8988T (cell line): ENCODE results near the gene TNRC18.
"Not testable (repeated sequence)": the region's sequence is repeated elsewhere in the genome, so short reads cannot be mapped to it uniquely, and the experiment has no call there.

ENCODE experiments used
- DNase-seq: peaks from one replicate; pipeline ENCODE4 v3.0.0; 2011

The TNRC18 gene

DNA sequence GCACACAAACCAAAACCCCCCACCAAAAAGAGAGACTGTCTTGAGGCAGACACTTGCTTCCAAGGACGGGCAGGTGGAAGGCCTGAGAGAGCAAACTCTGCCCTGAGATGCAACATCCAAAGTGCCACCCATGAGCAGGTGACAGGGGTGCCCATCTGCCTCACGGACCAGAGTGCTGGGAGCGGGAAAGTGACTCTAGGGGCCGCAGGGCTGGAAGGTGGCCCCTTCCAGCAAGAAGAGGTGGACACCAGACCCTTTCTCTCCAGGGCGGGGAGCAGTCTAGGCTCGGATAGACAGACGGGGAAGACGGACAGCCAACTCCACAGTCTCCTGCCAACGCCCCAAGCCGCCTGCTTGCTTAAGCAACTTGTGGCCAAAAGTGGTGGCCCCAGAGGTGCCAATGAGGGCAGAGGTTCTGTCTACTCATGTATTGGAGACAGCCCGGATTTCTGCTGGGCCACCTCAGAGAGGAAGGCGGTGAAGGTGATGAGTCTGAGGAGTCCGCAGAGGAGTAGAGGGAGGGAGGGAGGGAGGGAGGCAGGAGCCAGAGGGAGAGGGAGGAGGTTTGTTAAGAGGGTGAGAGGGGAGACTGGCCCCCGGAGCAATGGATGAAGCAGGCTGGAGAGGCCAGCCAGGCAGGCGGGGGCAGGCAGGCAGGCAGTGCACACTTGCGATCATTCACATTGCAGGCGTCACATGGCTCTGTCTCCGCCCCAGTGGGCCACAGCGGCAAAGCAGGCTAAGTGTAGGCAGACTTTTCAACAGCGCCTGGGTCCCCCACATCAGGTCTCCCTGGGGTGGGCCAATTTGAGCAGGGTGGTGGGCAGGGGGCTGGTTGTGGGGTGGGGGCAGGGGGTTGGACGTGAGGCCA is 75.3 kb downstream of the TNRC18 start:
- DNase-seq = no peak

DNA sequence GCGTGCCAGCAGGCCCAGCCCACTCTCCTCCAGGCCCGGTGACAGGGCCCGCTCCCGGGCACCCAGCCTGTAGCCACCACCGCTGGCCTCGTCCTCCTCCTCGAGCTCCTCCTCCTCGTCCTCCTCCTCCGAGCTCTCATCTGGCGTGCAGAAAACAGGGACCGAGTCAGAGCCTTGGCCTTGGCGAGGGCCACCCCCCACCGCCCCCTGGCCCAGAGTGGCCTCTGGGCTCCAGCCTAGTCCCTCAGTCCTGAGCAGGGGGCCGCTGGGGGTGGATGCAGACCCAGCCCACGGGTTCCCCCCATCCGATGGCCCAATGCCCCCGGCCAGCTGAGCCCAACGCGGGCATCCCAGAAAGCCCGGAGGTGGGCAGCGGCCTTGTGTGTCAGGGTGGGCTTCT is 78.0 kb downstream of the TNRC18 start:
- no peak for DNase-seq

DNA sequence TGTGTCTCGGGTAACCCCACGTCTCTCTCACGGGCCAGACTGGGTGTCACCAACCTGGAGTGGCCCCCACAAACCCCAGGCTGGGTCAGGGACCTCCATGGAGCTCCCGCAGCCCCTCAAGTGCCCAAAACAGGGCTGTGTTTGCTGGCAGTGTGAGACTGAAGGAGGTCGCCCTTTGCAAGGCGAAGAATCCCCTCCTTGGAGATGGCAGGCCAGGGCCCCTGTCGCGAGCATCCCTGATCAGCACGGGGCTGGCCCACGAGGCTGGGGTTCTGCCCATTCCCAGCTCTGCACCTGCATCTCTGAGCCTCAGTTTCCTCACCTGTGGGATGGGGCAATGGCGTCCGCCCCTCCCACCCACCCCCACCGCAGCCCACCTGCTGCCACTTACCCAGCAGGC is 78.5 kb downstream of the TNRC18 start:
- no peak for DNase-seq

DNA sequence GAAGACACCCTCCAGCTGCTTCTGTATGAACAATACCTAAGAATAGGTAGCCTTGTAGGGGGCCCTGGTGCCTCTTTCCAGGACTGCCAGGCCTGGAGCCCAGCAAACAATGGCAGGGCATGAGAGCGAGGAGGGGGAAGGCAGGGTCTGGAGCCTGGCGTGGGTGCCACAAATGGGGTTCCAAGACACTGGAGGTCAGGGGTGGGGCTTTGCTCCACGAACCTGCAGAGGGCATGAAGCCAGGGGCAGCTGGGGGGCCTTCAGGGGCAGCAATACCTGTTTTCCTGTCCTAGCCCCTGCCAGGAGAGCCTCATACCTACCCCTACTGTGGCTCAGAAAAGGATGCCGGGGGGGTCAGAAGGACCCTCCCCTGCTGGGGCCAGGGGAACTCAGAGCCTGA is 79.3 kb downstream of the TNRC18 start:
- DNase-seq = no peak

DNA sequence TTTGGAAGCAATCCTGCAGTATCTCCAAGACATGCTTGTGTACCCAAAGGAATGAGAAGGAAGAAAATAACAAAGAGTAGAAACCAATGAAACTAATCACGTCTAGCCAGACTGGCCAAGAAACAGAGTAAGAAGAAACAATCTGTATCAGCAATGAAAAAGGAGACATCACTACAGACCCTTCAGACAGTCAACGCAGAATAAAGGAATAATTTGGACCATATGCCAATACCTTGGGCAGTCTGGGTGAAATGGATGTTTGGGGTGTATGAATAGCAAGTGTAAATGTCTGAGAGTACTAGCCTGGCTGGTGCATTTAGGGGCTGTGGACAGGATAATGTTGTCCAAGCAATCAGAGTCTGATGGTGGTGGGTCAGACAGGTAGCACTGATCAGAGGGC is 79.8 kb downstream of the TNRC18 start:
- no peak for DNase-seq

DNA sequence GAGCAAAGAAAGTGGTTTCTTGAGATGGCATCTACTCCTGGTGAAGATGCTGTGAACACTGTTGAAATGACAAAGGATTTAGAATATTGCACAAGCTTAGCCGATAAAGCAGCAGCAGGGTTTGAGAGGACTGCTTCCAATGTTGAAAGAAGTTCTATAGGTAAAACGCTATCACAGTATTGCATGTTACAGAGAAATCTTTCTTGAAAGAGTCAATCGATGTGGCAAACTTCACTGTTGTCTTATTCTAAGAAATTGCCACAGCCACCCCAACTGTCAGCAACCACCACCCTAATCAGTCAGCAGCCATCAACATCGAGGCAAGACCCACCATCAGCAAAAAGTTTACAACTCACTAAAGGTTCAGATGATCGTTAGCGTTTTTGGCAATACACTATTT is 81.0 kb downstream of the TNRC18 start:
- DNase-seq = no peak

DNA sequence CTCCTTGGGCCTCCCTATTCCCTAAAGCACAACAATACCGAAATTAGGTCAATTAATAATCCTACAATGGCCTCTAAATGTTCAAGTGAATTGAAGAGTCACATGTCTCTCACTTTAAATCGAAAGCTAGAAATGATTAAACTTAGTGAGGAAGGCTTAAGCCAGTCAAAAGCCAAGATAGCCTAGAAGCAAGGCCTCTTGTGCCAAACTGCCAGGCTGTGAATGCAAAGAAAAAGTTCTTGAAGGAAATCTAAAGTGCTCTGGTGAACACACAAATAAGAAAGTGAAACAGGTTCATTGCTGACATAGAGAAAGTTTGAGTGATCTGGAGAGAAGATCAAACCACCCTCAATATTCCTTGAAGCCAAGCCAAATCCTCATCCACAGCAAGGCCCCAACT is 83.7 kb downstream of the TNRC18 start:
- no peak for DNase-seq

DNA sequence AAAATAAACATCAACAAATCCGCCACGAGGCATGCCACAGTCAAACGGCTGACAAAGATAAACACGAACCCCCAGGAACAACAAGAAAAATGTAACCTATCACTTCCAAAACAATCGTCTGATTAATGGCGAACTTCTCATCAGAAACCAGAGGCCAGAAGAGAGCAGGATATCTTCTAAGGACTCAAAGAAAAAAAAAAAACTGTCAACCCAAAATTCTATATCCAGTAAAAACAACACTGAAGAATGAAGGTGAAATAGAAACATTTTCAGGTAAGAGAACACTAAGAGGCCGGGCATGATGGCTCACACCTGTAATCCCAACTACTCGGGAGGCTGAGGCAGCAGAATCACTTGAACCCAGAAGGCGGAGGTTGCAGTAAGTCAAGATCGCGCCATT is 86.6 kb downstream of the TNRC18 start:
- no peak for DNase-seq

DNA sequence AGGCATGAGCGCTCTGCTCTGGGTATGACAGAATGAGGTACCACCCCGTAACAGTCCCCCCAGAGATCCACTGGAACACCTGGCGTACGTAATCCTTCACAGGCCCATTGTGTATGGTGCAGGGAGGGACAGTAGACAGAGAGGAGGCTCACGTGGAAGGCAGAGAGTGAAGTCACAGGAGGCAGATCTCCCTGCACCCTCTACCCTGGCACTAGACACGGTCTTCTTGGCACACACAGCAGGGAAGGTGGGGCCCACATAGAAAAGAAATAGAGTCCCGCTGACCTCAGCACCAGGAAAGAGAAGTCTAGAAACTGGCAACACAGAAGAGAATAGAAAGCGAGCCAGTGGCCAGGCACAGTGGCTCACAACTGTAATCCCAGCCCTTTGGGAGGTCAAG is 89.0 kb downstream of the TNRC18 start:
- DNase-seq = no peak

DNA sequence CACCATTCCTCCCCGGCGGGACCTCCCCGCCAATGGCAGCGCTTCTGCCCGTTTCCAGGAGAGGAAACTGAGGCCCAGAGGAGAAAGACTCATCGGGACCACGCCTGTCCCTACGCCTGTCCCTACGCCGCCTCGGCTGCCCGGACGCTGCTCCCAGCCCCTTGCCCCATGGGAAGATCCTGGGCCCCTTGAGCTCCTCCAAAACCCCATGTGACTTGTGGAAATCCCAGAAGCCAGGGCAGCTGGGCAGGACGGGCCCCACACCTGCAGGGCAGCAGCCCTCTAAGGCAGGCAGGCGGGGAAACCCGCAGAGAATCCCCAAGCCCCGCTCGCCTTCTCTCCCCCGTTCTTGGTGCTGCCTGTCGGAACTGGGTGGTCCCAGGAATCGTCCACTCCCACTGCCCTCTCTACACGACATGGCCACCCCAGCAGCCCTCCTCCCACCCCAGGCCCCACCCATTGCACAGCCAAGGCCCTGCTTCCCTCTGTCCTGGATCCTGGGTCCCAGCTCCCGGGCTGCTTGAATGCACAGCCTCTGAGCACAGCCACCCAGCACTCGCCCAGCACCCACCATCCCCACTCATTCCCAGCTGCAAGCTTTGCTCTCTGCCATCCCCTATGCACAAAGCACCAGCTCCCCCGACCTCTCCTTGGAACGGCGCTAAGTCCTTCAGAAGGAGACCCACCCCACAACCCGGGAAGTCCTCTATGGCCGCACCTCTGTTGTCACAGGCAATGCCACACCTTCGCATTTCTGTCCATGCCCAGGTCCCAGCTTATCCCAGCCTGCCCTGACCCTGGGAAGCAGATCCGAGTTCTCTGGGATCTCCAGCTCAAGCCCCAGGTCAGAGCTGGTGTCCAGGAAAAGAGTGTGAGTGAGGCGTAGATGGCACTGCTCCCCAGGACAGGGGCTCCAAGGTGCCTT is 90.3 kb downstream of the TNRC18 start:
- DNase-seq = no peak

DNA sequence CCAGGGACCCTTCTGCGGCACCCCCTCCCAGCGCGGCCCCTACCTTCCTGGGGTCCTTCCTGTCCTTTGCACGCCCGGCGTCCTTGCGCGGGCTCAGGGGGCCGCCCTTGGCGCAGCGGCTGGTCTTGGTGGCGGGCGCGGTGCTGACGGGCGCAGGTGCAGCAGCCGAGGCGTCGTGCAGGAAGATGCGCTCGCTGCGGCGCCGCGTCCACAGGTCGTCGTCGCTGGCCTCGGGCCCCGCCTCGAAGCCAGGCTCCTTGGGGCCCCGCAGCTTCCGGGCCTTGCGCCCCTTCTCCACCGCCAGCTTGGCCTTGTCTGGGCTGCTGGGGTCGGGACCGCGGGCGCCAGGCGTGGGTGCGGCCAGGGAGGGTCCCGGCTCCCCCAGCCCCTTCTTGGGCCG is 91.1 kb downstream of the TNRC18 start:
- DNase-seq = no peak

DNA sequence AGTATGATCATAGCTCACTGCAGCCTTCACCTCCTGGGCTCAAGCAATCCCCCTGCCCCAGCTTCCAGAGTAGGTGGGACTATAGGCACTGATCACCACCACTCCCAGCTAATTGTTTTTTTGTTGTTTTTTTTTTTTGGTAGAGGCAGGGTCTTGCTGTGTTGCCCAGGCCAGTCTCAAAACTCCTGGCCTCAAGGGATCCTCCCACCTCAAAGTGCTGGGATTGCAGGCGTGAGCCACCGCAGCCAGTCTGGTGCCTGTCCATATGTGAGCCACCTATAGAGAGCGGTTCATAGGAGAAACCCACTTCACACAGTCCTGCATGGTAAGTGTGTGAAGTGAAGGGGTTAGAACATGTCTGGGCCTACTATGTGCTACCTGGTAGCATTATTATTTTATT is 93.3 kb downstream of the TNRC18 start:
- DNase-seq = no peak

DNA sequence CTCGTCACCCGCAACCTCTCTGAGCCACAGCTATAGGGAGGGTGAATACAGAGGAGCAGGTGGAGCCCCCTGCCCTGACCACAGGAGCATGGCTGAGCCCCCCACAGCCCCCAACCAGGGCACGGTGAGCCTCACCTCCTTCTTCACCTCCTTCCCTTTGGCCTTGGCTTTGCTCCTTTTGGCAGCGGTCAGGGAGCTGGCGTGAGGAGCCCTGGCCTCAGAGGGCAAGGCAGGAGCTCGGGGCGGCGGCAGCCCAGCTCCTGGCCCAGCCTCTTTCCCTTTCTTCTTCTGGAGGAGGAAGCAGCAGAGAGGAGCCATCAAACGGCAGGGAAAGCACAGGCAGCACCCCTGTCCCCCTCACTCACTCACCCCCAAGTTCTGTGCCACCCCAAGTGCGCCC is 98.7 kb downstream of the TNRC18 start:
- no peak for DNase-seq

DNA sequence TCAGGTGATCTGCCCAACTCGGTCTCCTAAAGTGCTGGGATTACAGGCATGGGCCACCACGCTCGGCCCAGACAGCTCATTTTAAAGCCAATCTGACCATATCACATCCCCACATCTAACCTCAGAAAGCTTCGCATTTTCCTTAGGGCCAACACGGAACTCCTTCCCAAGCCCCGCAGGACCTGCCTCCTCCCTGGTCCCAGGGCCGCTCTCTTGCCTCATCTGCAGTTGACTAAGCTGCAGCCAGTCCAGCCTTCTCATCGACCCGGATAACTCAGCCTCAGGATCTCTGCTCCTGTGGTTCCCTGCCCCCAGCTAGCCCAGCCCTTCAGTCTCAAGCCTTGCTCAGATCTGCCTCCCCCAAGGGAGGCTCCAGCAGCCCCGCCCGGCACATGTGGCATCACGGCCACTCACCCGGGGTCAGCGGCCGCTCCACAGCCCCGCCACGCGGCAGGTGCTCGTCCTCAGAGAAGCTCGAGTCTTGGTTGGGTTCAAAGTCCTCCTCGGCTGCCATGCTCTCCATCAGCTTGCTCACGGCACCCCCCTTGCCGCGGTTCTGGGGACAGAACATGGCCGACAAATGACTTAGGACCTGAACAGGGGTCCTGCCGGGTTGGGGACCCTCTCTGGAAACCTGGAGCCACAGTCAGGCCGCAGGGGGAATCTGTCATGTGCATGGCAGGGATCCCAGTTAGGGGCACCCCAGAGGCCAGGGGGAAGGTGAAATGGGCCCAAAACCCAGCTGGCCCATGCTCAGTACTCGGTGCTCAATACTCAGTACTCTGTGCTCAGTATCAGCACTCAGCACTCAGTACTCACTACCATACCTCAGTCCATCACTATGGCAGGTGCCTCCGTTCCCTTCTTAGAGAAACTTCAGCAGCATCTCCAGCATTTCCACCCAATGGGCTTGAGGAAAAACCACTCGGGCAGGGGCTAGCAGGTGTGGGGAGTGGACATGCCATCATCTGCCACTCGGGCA is 99.5 kb downstream of the TNRC18 start:
- not testable (repeated sequence) for DNase-seq

DNA sequence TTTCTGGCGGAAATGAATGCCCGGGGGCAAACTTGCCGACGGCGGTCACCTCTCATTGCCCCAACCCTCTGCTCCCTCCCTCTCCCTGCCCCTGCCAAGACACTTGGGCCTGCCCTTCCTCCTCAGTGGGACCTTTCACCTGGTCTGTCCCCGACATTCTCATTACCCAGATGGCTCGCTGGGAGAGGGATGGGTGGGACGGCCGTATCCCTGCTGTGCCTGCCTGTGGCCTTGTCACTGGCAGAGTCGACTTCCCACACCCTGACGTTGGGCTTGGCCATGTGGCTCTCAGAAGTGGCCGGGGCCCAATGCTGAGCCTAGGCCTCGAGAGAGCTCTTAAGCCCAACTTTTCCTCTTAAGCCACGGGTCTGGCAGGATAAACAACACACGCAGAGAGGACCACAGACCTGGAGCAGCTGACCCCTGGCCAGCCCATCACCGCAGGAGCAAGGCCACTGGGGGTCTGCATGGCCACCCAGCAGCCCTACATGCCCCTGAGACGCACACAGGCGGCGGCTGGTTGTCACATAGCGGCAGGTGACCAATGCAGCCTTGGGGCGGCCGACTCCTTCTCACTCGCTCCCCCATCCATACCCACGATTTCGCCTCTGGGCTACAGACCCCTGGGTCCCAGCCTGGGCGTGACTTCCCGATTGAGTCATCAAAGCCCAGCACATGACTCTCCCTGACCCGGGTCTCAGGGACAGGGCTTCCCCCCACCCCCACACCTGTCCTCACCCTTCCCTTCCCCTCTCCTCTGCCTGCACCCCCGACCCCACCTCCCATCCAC is 100.8 kb downstream of the TNRC18 start:
- no peak for DNase-seq

DNA sequence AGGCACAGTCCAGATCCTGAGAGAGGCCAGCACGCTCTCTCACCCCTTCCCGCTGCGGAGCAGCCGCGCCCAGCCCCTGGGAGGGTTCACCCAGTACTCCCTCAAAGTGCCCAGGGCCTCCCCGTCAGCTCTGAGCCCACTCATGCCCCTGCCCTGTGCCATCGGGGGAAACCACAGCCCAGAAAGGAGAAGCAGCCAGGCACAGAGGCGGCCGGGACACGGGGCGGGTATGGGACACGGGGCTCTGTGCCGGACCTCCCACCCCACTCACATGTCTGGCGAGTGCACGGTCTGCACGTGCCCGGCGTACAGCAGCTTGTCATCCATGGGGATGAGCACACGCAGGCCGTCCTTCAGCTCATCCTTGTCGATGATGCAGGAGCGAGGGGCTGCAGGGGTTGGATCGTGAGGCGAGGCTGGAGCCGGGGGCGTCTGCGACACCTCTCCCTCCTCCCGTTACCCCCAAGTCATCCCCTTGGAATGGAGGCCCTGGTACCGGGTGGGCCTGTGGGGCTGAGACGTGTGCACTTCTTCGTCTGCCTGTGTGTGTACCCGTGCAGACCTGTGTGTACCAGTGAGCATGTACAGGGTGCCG is 102.7 kb downstream of the TNRC18 start:
- DNase-seq = no peak

DNA sequence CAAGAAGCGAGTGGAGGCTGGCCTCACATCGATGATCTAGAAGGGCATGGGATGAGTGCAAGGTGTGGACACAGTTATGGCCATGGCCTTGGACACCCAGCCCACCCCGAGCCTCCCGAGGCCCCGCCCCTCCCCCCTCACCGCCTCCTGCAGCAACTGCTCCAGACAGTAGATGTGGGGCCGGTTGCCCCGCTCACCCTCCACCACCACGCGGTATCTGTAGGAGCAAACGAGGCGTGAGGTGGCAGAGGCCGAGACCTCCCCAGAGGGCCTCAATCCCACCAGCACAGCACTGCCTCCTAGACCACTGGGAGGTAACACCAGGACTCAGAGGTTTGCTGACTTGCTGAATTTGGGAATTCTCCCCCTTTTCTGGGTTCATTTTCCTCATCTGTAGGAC is 103.2 kb downstream of the TNRC18 start:
- DNase-seq = no peak

DNA sequence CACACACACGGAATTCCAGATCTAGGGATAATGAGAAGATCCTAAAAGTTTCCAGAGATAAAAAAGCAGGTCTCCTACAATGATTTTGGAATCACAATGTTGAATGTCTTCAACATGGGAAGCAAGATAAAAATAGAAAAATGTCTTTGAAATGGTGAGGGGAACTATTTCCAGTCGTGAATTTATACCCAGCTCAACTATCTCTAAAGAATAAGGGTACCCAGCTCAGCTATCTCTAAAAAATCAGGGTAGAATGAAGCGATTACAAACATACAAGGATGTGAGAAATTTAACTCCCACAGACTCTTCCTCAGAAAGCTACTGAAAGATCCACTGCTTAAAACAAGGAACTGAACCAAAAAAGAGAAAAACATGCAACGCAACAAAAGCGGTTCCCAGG is 105.0 kb downstream of the TNRC18 start:
- DNase-seq = not testable (repeated sequence)

DNA sequence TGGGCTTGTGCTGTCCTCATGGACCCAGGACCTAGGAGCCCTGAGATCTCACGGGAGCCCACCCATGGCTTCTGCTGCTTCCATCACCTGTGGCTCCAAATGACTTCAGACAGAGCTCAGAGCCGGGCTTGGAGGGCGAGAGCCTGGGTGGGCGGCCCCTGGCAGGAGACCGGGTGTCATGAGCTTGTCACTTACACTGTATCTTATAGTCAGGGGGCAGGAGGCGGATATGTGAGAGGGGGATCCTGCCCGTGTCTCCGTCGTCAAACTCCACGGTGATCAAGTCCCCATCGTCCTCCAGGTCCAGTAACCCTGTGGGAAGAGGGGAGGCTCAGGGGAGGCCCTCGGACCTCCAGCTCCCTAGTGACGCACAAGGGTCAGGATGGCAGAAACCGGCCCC is 107.9 kb downstream of the TNRC18 start:
- no peak for DNase-seq

DNA sequence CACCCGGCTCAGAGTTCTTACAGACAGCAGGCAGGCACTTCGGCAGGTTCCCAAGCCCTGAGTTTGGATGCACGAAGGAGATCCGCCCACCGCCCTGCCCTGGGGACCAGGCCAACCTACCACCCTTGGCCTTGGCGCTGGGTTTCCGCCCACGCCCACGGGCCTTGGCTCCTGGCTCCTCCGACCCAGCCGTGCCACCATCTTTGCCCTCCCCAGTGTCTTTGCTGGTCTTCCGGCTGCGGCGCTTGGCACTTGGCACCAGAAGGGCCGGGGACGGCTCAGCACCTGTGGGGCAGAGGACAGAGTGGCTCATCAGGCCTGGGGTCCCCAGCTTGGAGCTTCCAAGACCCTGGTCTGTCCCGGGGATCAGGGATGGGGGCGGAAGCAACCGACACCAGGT is 108.8 kb downstream of the TNRC18 start:
- no peak for DNase-seq

DNA sequence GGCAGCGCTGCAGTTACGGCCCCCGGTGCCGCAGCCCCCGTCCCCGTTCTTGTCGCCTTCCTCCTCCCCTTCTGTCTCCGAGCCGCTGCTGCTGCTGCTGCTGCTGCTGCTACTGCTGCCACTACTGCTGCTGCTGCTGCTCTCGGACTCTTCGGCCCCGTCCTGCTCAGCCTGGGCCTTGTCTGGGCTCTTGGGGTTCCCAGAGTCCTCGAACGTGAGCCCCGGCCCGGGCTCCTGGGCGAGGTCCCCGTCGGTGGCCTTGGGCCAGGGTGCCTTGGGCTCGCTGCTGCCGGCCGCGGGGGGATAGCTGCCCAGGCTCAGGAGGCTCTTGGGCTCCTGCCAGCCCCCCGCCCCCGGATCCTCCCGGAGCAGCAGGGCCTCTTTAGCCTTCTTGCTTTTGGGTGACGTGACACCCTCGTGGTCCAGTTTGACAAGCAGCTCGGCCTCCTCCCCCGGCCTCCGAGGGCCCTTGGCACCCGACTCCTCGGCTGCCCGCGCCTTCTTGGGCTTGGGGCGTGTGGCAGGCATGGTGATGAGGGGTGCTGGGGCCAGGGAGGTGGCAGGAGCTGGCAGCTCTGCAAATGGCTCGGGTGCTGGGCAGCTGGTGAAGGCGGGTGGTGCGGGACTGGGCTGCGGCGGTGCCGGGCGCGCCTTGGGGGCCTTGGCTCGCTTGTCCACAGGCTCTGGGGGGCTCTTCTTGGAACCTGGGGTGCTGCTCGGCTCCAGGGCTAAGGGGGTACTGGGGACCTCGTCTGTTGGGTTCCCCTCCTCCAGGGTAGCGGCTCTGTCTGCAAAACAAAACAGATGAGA is 110.4 kb downstream of the TNRC18 start:
- DNase-seq = not testable (repeated sequence)
